ENCODE data around the gene DOK3. TPM values are rescaled to one million over a fixed set of nuclear protein-coding genes. Genes with fewer than 3 reads are reported as not detected.
A peak's percentile ranks its signal among the peaks of the same experiment; 100 is the strongest.

DOK3 gene
- total RNA-seq, 1 experiment from 2014 or later: 6.0 TPM

- TSS peak; percentile 14 for BruUV-seq (replicated peaks)
Measured at GRCh38 chr5:177524539-177524900, 14.9 kb upstream of the DOK3 start.

GRCh38 chr5:177523711-177524538, 14.3 kb upstream of the DOK3 start:
- ChIA-PET POLR2A (interaction anchor here (1.0 to 2.3 kb wide), 3 partner anchors 22 to 45 kb away, joined by 3 to 9 read pairs (median 3); partner anchors contain the start of gene PDLIM7), CTCF (no interaction called here)
- Mint-ChIP-seq H3K27me3 (ENCODE audit: insufficient read depth, unreplicated experiment) (no peaks in the 10 kb centered on the region), H3K4me3 (ENCODE audit: unreplicated experiment) (no peak overlapping the region), H3K9me3 (ENCODE audit: unreplicated experiment) (no peaks in the 10 kb centered on the region), H3K36me3 (ENCODE audit: insufficient read depth, unreplicated experiment) (peaks cover 33% of the 10 kb centered on the region), H3K27ac (ENCODE audit: low read depth, unreplicated experiment) (no peak overlapping the region), H3K4me1 (ENCODE audit: insufficient read depth, unreplicated experiment) (peaks cover 12% of the 10 kb centered on the region)
- TF ChIP-seq CTCF (IDR thresholded peaks at IDR 0.05; ENCODE audit: unreplicated experiment): no peak
- DNase-seq (ENCODE audit: unreplicated experiment): no peak
- intact Hi-C loops (cut with micrococcal nuclease): no loop called here
- no TSS peak for BruUV-seq (replicated peaks)

More at GRCh38 chr5:177524539-177524900, 14.9 kb upstream of the DOK3 start:
- H3K9me3 Mint-ChIP-seq (ENCODE audit: unreplicated experiment): no peaks in the 10 kb centered on the region
- peaks cover 38% of the 10 kb centered on the region for H3K36me3 Mint-ChIP-seq (ENCODE audit: insufficient read depth, unreplicated experiment)
- H3K4me1 Mint-ChIP-seq (ENCODE audit: insufficient read depth, unreplicated experiment): peaks cover 7% of the 10 kb centered on the region
- intact Hi-C loops (cut with micrococcal nuclease): no loop called here
- no peak overlapping the region for H3K27ac Mint-ChIP-seq (ENCODE audit: low read depth, unreplicated experiment)
- DNase-seq (ENCODE audit: unreplicated experiment): no peak
- ChIA-PET CTCF (interaction anchor here (0.9 to 1.0 kb wide), 2 partner anchors 23 to 215 kb away, joined by 3 to 5 read pairs; no protein-coding TSS in a partner anchor), POLR2A (interaction anchor here (1.0 to 2.3 kb wide), 5 partner anchors 20 to 68 kb away, joined by 3 to 9 read pairs (median 3); partner anchors contain the start of genes PDLIM7 and TMED9)
- no peak for TF ChIP-seq CTCF (IDR thresholded peaks at IDR 0.05; ENCODE audit: unreplicated experiment)
- H3K27me3 Mint-ChIP-seq (ENCODE audit: insufficient read depth, unreplicated experiment): no peaks in the 10 kb centered on the region
- no peak overlapping the region for H3K4me3 Mint-ChIP-seq (ENCODE audit: unreplicated experiment)

- Mint-ChIP-seq H3K36me3 (ENCODE audit: insufficient read depth, unreplicated experiment) (peaks cover 43% of the 10 kb centered on the region), H3K27ac (ENCODE audit: low read depth, unreplicated experiment) (peak overlapping the region; percentile 55)
Measured at GRCh38 chr5:177520916-177521513, 11.4 kb upstream of the DOK3 start.

More at GRCh38 chr5:177520916-177521513, 11.4 kb upstream of the DOK3 start:
- no TSS peak for BruUV-seq (replicated peaks)
- Mint-ChIP-seq H3K9me3 (ENCODE audit: unreplicated experiment) (no peaks in the 10 kb centered on the region), H3K27me3 (ENCODE audit: insufficient read depth, unreplicated experiment) (no peaks in the 10 kb centered on the region), H3K4me1 (ENCODE audit: insufficient read depth, unreplicated experiment) (peaks cover 18% of the 10 kb centered on the region), H3K4me3 (ENCODE audit: unreplicated experiment) (no peak overlapping the region)
- CTCF ChIA-PET: interaction anchor here (0.5 to 2.9 kb wide), 8 partner anchors 13 to 244 kb away, joined by 3 to 12 read pairs (median 3); no protein-coding TSS in a partner anchor
- intact Hi-C loops (cut with micrococcal nuclease): no loop called here
- POLR2A ChIA-PET: interaction anchor here (0.9 to 5.1 kb wide), 2 partner anchors 20 to 24 kb away, joined by 3 to 31 read pairs; no protein-coding TSS in a partner anchor
- no peak for DNase-seq (ENCODE audit: unreplicated experiment)
- no peak for TF ChIP-seq CTCF (IDR thresholded peaks at IDR 0.05; ENCODE audit: unreplicated experiment)

All from MCF 10A (cell line).